ENCODE results near the gene HMGN3. TPM values are rescaled to one million over a fixed set of nuclear protein-coding genes. Genes with fewer than 3 reads are reported as not detected.
A peak's percentile ranks its signal among the peaks of the same experiment; 100 is the strongest.

HMGN3 gene
- total RNA-seq, 1 experiment from 2014 or later, result 183 TPM

DNA sequence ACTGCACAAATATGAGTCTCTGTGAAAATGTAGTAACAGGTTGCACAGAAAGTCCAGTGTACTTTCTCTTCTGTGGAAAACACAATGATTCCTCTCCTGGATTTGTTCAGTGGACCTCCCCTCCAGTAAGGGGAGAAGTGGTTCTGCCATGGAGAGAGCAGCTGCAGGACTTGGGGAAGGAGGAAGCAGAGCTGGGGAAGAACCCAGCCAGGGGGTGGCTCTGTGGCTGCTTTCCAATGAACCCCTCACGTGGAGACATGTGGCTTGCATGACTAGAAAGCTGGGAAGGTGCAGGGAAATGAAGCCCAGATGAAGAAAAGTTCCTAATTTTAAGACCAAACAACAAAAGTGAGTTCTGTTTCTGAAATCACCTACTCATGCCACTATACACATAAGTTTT lies 31.9 kb downstream of the HMGN3 start:
- no CpG with 5 or more reads among the region's 1 CpG for WGBS (ENCODE audit: extremely low coverage, insufficient read length, low lambda C conversion rate)
- Histone ChIP-seq H3K23ac (ENCODE audit: insufficient read length, low read depth, low read length) (no peak overlapping the region), H3K4ac (ENCODE audit: low read depth, low read length) (no peak overlapping the region), H3K79me2 (ENCODE audit: insufficient read depth, low read length) (0 out of 2 replicates have a peak, but pooled peaks cover 2% of the 10 kb centered on the region), H2BK120ac (ENCODE audit: low read depth, low read length, poor library complexity, severe bottlenecking) (no peak overlapping the region), H2BK15ac (ENCODE audit: low read depth, low read length) (no peak overlapping the region), H3K27me3 (ENCODE audit: insufficient read depth, low read length) (no peaks in the 10 kb centered on the region), H2BK5ac (ENCODE audit: insufficient read length, low read length) (no peak overlapping the region), H3K9ac (ENCODE audit: extremely low read depth, insufficient read length, low read length) (no peak overlapping the region), H2BK12ac (ENCODE audit: insufficient read length, low read depth, low read length) (no peak overlapping the region), H3K4me2 (ENCODE audit: insufficient read depth, insufficient read length, low read length) (no peak overlapping the region), H3K79me1 (ENCODE audit: insufficient read depth, low read depth, low read length, poor library complexity, severe bottlenecking) (no peaks in the 10 kb centered on the region), H2BK20ac (ENCODE audit: low read depth, low read length, poor library complexity, severe bottlenecking) (no peak overlapping the region), H3K14ac (ENCODE audit: insufficient read depth, low read length) (no peak overlapping the region), H4K20me1 (ENCODE audit: control insufficient read depth, insufficient read depth, insufficient read length) (no peaks in the 10 kb centered on the region), H3K56ac (ENCODE audit: insufficient read length, low read depth, low read length) (no peak overlapping the region), H3K18ac (ENCODE audit: insufficient read length, low read depth, low read length) (no peak overlapping the region), H2AK5ac (ENCODE audit: insufficient read length, low read length) (no peak overlapping the region), H2AFZ (ENCODE audit: low read length) (no peak overlapping the region), H4K8ac (replicated peaks; ENCODE audit: insufficient read length, low read depth, low read length) (no peak overlapping the region), H3K4me1 (ENCODE audit: insufficient read depth, low read length) (no peaks in the 10 kb centered on the region), H3K9me3 (ENCODE audit: control insufficient read depth, low read depth, low read length) (no peaks in the 10 kb centered on the region), H3K27ac (ENCODE audit: insufficient read length, low read depth, low read length) (no peak overlapping the region), H4K91ac (ENCODE audit: insufficient read length, low read depth, low read length) (no peak overlapping the region), H4K5ac (ENCODE audit: insufficient read length, low read depth, low read length) (no peak overlapping the region), H3T11ph (ENCODE audit: low read length) (no peak overlapping the region), H3K23me2 (ENCODE audit: insufficient read length, low read depth, low read length, poor library complexity, severe bottlenecking) (no peaks in the 10 kb centered on the region)
- Mint-ChIP-seq H3K4me1 (peaks cover 11 to 24% of the 10 kb centered on the region in 2 experiments), H3K27ac (peak overlapping the region in 2 of 3 experiments; percentile 33 to 41; a peak in 2 of 7 replicates), H3K4me3 (no peak overlapping the region), H3K27me3 (ENCODE audit: low read depth) (no peaks in the 10 kb centered on the region), H3K36me3 (ENCODE audit: insufficient read depth in 1 of 3, low read depth in 3 of 3) (peaks cover 29 to 58% (median 48%) of the 10 kb centered on the region in 3 experiments), H3K9me3 (no peaks in the 10 kb centered on the region)
- no peak for TF ChIP-seq CTCF (conservative IDR thresholded peaks at IDR 0.05)
- DNase-seq, result no peak

Measured in H9 (cell line).